Esophagus squamous epithelium (tissue), 5 donors: Measurements from ENCODE around the gene MINK1. TPM values are rescaled to one million over a fixed set of nuclear protein-coding genes. Genes with fewer than 3 reads are reported as not detected.

ENCODE experiments used
- DNase-seq: peaks from one replicate; lab custom pipeline; 2025; lab: John Stamatoyannopoulos, UW
- H3K27ac ChIP-seq, 4 donors: fragments of 200-600 bp; sonication (generic); one replicate each; pipeline ENCODE4 v1.5.1; 2016 to 2019; ENCODE audit warnings: mild to moderate bottlenecking in 1 of 4
- H3K27me3 ChIP-seq, 4 donors: fragments of 200-600 bp; sonication (generic); 1 replicate in 3 of 4; 2 replicates in 1 of 4; pipeline versions ENCODE4 v1.5.1 to v1.6.0; 2017 to 2021; ENCODE audit warnings: antibody characterized with exemption in 1 of 4
- H3K36me3 ChIP-seq, 3 donors: fragments of 200-600 bp; sonication (generic); one replicate each; pipeline ENCODE4 v1.5.1; 2016 to 2019
- H3K4me1 ChIP-seq, 3 donors: fragments of 200-600 bp; sonication (generic); one replicate each; pipeline ENCODE4 v1.5.1; 2017 to 2019
- H3K4me3 ChIP-seq, 4 donors: fragments of 200-600 bp; sonication (generic); 1 replicate in 3 of 4; 2 replicates in 1 of 4; pipeline ENCODE4 v1.5.1; 2016 to 2019; ENCODE audit warnings: mild to moderate bottlenecking in 2 of 4, moderate library complexity in 1 of 4
- H3K9me3 ChIP-seq, 3 donors: fragments of 200-600 bp; sonication (generic); one replicate each; pipeline ENCODE4 v1.5.1; 2016 to 2019
- POLR2A ChIP-seq, 4 donors: fragments of 450-650 bp; IDR thresholded peaks; one replicate each; pipeline ENCODE4 v1.6.1; 2017; ENCODE audit warnings: antibody characterized with exemption in 4 of 4, mild to moderate bottlenecking in 4 of 4, moderate library complexity in 3 of 4
- WGBS, 2 donors: methylation state at CpG; one replicate each; pipeline ENCODE4 v1.1.5; 2018; 5-methylcytosine and 5-hydroxymethylcytosine counted together
- intact Hi-C: fragments of 100-400 bp; cut with DNase I; formaldehyde crosslinking; loops from one replicate; pipeline ENCODE4 v1.15.0; 2022
- total RNA-seq, 4 donors: library from RNA; depleted of rRNA; stranded (reverse); fragments of >200 nt; gene quantifications; one replicate each; pipeline ENCODE4 v1.1.0, GENCODE V29; 2016
- TF ChIP-seq, protein P1 (sequence below), 6 experiments: fragments of 450-650 bp in 4 of 6; fragments of 200-600 bp in 2 of 6; sonication (generic) in 2 of 6; IDR thresholded peaks; one replicate each; pipeline ENCODE4 v1.5.1; 2016 to 2019; ENCODE audit warnings: antibody characterized with exemption in 6 of 6, mild to moderate bottlenecking in 4 of 6, moderate library complexity in 4 of 6
- donor health status: DM: yes; HTN: yes; CAD: no.

Gene MINK1
- total RNA-seq, 4 donors from 2014 or later, result 50.1 to 156 (median 117) TPM

DNA sequence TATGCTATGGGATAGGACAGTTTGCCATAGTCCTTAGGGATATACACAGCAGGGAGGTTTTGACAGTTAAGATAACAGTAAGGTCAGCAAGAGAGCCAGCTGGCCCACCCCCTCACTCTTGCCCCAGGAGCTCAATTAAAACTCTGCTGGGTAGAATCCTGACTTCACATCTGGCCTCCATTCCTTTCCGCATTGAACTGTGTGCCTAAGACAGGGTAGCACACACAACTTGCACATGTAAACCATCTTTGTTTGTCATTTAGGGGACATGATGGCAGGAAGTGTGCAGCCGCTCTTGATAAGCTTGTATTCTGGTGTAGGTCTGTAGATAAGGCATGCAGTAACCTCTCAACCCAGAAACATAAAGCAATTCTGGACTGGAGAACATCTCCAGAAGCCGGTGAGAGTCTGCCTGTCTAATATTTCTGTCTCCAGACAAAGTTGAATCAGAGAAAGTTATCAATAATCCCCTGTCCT is 5.2 kb downstream of the MINK1 start:
- intact Hi-C loops, result no loop called here
- DNase-seq, result no peak
- H3K4me3 ChIP-seq, result no peak overlapping the region
- TF ChIP-seq, protein P1, sequence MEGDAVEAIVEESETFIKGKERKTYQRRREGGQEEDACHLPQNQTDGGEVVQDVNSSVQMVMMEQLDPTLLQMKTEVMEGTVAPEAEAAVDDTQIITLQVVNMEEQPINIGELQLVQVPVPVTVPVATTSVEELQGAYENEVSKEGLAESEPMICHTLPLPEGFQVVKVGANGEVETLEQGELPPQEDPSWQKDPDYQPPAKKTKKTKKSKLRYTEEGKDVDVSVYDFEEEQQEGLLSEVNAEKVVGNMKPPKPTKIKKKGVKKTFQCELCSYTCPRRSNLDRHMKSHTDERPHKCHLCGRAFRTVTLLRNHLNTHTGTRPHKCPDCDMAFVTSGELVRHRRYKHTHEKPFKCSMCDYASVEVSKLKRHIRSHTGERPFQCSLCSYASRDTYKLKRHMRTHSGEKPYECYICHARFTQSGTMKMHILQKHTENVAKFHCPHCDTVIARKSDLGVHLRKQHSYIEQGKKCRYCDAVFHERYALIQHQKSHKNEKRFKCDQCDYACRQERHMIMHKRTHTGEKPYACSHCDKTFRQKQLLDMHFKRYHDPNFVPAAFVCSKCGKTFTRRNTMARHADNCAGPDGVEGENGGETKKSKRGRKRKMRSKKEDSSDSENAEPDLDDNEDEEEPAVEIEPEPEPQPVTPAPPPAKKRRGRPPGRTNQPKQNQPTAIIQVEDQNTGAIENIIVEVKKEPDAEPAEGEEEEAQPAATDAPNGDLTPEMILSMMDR (IDR thresholded peaks at IDR 0.05), result no peak
- TF ChIP-seq POLR2A (IDR thresholded peaks at IDR 0.05), result no peak
- H3K27me3 ChIP-seq, result no peaks in the 10 kb centered on the region
- WGBS, 2 donors, result 90 to 95% methylated on average over 3 of the region's 3 CpGs
- H3K36me3 ChIP-seq, result peaks cover 0 to 11% (median 0%) of the 10 kb centered on the region in 3 donors
- H3K9me3 ChIP-seq, result no peaks in the 10 kb centered on the region
- H3K4me1 ChIP-seq, result peaks cover 36 to 92% (median 63%) of the 10 kb centered on the region in 3 donors
- H3K27ac ChIP-seq, result peak overlapping the region; percentile 17 to 99 (median 54)

DNA sequence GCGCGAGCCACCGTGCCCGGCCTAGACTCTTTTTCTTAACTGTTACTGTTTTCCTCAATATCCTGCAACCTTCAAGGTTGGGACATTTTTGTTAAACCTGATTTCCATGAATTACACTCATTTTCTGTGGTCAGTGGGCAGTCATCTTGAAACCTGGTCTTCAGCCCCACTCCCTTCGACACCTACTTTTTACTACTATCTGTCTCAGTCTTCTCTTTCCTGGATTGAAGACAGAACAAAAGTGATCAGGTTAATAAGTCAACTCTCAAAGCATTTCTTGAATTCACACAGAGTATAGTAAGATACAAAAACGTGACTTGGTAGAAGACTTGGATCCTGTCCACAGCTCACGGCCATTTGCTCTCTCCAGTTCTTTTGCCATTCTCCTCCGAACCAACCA is 6.1 kb downstream of the MINK1 start:
- no peak for DNase-seq
- Histone ChIP-seq H3K27me3 (no peaks in the 10 kb centered on the region), H3K9me3 (no peaks in the 10 kb centered on the region), H3K27ac (peak overlapping the region in 1 of 4 donors; percentile 10), H3K4me1 (peaks cover 31 to 93% (median 63%) of the 10 kb centered on the region in 3 donors), H3K36me3 (peaks cover 0 to 18% (median 0%) of the 10 kb centered on the region in 3 donors), H3K4me3 (no peak overlapping the region)
- intact Hi-C loops, result no loop called here
- TF ChIP-seq, protein P1 (IDR thresholded peaks at IDR 0.05), result no peak
- TF ChIP-seq POLR2A (IDR thresholded peaks at IDR 0.05), result no peak
- 82 to 89% methylated on average over 8 of the region's 8 CpGs for WGBS, 2 donors

DNA sequence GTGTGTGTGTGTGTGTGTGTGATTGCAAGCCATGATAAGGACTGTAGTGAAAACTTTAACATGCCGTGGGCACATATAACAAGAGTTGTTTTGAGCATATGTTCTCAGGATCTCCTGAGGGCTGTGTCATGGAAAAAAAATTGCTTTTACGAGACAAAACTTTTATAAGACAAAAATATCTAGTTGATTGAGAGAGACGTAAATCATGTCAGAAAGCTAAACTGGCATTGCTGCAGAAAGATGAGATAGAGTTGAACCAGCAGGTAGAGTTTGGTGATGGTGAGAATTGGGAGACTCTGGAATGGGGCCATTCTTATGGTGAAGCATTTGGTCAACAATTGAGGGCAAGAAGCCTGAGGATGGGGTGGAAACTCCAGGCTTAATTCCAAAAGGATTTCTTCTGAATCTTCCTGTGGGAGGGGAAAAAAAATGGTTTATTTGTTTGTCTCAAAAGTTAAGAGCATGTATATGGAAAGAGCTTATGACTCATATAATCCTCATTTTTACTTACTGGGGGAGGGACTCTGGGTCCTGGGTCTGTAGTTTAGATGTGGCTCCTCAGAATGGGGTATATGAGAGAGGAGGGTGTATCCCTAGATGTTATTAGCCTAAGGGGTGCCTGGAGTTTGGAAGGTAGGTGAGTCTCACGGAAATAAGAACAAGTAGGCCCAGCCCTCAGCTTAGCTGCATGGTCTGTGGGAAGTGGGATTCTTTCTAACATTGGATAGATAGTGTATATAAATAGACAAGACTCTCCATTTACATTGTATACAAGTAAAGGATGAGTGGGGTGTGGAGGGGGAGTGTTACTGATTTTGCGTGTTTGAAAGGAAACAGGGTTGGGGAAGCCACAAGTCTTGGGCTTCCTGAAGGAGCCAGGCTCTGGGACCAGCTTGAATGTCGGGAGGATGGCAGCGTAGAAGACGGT is 7.1 kb downstream of the MINK1 start:
- Histone ChIP-seq H3K4me1 (peaks cover 25 to 92% (median 54%) of the 10 kb centered on the region in 3 donors), H3K4me3 (no peak overlapping the region), H3K9me3 (no peaks in the 10 kb centered on the region), H3K27me3 (no peaks in the 10 kb centered on the region), H3K36me3 (peaks cover 0 to 26% (median 0%) of the 10 kb centered on the region in 3 donors), H3K27ac (peak overlapping the region in 1 of 4 donors; percentile 43)
- TF ChIP-seq, protein P1 (IDR thresholded peaks at IDR 0.05), result no peak
- TF ChIP-seq POLR2A (IDR thresholded peaks at IDR 0.05), result no peak
- intact Hi-C loops, result no loop called here
- no peak for DNase-seq
- WGBS, 2 donors, result 64 to 68% methylated on average over 8 of the region's 8 CpGs

DNA sequence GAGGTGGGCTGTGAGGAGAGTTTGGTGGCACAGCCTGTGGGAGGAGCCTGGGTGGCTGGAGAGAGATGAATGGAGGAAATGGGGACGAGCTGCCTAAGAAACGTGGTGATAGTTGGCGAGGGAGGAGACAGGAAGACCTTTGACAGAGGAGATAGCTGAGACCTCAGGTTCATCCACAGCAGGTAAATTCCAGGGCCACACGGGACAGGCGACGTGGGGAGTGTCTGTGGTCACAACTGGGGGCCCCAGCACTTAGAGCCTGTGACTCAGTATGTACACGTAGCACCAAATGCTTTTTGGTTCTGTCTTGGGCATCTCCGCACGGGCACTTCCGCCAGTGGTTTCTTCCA is 7.7 kb downstream of the MINK1 start:
- no peak for TF ChIP-seq POLR2A (IDR thresholded peaks at IDR 0.05)
- TF ChIP-seq, protein P1 (IDR thresholded peaks at IDR 0.05), result no peak
- Histone ChIP-seq H3K27me3 (no peaks in the 10 kb centered on the region), H3K27ac (no peak overlapping the region), H3K9me3 (no peaks in the 10 kb centered on the region), H3K4me1 (peaks cover 19 to 92% (median 48%) of the 10 kb centered on the region in 3 donors), H3K36me3 (peaks cover 0 to 30% (median 0%) of the 10 kb centered on the region in 3 donors), H3K4me3 (no peak overlapping the region)
- intact Hi-C loops, result no loop called here
- DNase-seq, result no peak
- 70 to 86% methylated on average over 9 to 10 of the region's 10 CpGs for WGBS, 2 donors

DNA sequence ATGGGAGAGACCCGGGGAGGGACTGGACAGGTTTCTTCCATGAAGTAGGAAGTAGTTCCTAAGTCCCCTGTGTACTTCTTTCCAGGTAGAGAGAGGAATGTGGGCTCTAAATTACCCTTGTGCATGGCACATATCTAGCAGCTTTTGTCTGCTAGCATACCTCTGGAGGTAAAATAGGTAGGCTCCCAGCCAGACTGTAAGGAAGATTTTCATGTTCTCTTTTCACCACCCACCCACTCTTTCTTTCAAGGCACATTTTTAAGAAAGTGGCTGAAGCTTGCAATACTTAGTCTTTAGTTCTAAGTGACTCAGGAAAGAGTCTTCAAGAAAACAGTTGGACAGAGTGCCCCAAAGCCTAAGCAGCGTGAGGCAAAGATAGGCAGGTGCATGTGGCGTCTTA is 9.2 kb downstream of the MINK1 start:
- Histone ChIP-seq H3K36me3 (peaks cover 0 to 30% (median 0%) of the 10 kb centered on the region in 3 donors), H3K9me3 (no peaks in the 10 kb centered on the region), H3K27ac (no peak overlapping the region), H3K27me3 (no peaks in the 10 kb centered on the region), H3K4me1 (peaks cover 10 to 91% (median 33%) of the 10 kb centered on the region in 3 donors), H3K4me3 (no peak overlapping the region)
- no peak for DNase-seq
- no peak for TF ChIP-seq POLR2A (IDR thresholded peaks at IDR 0.05)
- TF ChIP-seq, protein P1 (IDR thresholded peaks at IDR 0.05), result no peak
- intact Hi-C loops, result no loop called here
- 78 to 89% methylated on average over 3 of the region's 3 CpGs for WGBS, 2 donors
